C4-2B (cell line): Measurements from ENCODE around the gene TENM4.

ENCODE experiments used
- CTCF ChIP-seq: fragments of 450-650 bp; conservative IDR thresholded peaks from 2 replicates; pipeline ENCODE4 v1.5.1; 2017; ENCODE audit warnings: mild to moderate bottlenecking
- ZFX ChIP-seq: fragments of 450-650 bp; IDR thresholded peaks from 2 replicates; pipeline ENCODE4 v1.6.1; 2017

DNA sequence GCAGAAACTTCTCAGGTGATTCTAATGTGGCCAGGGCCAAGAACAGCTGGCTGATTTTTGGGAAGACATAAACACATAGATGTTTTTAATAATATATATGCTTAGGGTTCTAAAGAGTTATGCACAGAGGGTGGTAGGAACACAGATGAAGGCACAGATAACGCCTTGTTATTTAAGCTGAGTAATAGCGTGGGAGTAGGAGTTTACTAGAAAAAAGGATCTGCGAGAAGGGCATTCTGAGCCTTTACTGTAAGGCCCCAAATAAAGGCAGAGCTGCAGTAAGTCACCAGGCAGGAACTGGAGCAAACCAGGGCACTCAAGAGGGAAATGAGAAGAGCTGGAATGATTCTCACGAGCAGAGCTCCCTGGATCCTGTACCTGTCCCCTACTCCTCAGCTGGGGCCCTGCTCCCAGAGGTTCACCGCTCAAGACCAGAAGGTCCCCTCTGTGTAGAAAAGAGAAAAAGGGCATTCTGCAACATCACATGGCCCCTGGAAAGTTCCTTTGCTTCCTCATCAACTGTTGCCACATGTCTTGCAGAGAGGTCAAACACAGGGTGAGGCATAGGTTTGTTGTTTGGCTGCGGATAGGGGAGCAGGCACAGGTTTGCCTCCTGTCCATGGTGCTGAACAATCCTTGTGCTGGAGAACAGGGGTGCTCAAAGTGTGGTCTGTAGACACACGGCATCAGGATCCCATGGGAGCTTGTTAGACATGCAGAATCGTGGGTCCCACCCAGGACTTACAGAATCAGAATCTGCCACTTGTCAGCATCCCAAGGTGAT lies 125.7 kb downstream of the TENM4 start:
- TF ChIP-seq CTCF (no peak), ZFX (no peak)
